CD4-positive, alpha-beta T cell (primary cell): Measurements from ENCODE around the gene DRD3. TPM values are rescaled to one million over a fixed set of nuclear protein-coding genes. Genes with fewer than 3 reads are reported as not detected.

ENCODE experiments used
- ATAC-seq: fragments of 200-7000 bp; cut with Tn5 transposase; one replicate; pipeline ENCODE4 v1.10.0; 2022; ENCODE audit warnings: mild to moderate bottlenecking; ENCODE audit not compliant: poor library complexity
- CTCF ChIA-PET: fragments of 350-600 bp; sonication (Branson Sonifier 250); formaldehyde crosslinking; loops from one replicate; lab custom pipeline; 2021; ENCODE audit warnings: antibody characterized with exemption, inconsistent platforms; lab: Charles Lee
- POLR2A ChIA-PET: fragments of 350-600 bp; sonication (Branson Sonifier 250); formaldehyde crosslinking; loops from one replicate; lab custom pipeline; 2021; ENCODE audit warnings: antibody characterized with exemption, inconsistent platforms; lab: Charles Lee
- DNase-seq, 14 experiments: peaks; one replicate each; pipeline ENCODE4 v3.0.0-alpha.2; 2013 to 2020; ENCODE audit warnings: mixed read lengths in 2 of 14
- H3K27ac ChIP-seq, 2 donors: one replicate each; pipeline versions ENCODE4 v1.5.1 to v1.7.0; 2013; ENCODE audit warnings: low read length in 2 of 2, low read depth in 1 of 2, mild to moderate bottlenecking in 1 of 2
- H3K27me3 ChIP-seq, 2 experiments: 1 replicate in 1 of 2; 2 replicates in 1 of 2; pipeline versions ENCODE4 v1.6.1 to v1.7.0; 2013; ENCODE audit warnings: low read length in 2 of 2, control low read depth in 1 of 2, mild to moderate bottlenecking in 1 of 2, moderate library complexity in 1 of 2; ENCODE audit not compliant: insufficient read depth in 2 of 2, control insufficient read depth in 1 of 2
- H3K36me3 ChIP-seq: one replicate; pipeline ENCODE4 v1.6.1; 2013; ENCODE audit warnings: low read length, control low read depth; ENCODE audit not compliant: insufficient read depth
- H3K4me1 ChIP-seq: one replicate; pipeline ENCODE4 v1.6.1; 2013; ENCODE audit warnings: low read length, control low read depth; ENCODE audit not compliant: insufficient read depth
- H3K4me3 ChIP-seq: one replicate; pipeline ENCODE4 v1.5.1; 2013; ENCODE audit warnings: mild to moderate bottlenecking, low read length, moderate library complexity
- H3K9me3 ChIP-seq, 2 experiments: 1 replicate in 1 of 2; 2 replicates in 1 of 2; pipeline versions ENCODE4 v1.6.1 to v1.7.0; 2013; ENCODE audit warnings: low read length in 2 of 2, mild to moderate bottlenecking in 2 of 2, control low read depth in 1 of 2, moderate library complexity in 1 of 2; ENCODE audit not compliant: control insufficient read depth in 1 of 2, insufficient read depth in 1 of 2
- H3K27ac Mint-ChIP-seq: one replicate; pipeline ENCODE4 v1.8.0; 2020; ENCODE audit warnings: mixed read lengths
- H3K27me3 Mint-ChIP-seq: one replicate; pipeline ENCODE4 v1.8.0; 2021; ENCODE audit warnings: mixed read lengths
- H3K36me3 Mint-ChIP-seq: one replicate; pipeline ENCODE4 v1.8.0; 2021; ENCODE audit warnings: low read depth, mixed read lengths
- H3K4me1 Mint-ChIP-seq: one replicate; pipeline ENCODE4 v1.8.0; 2021; ENCODE audit warnings: low read depth, mixed read lengths
- H3K4me3 Mint-ChIP-seq: one replicate; pipeline ENCODE4 v1.8.0; 2020; ENCODE audit warnings: mild to moderate bottlenecking, mixed read lengths
- H3K9me3 Mint-ChIP-seq: one replicate; pipeline ENCODE4 v1.8.0; 2020; ENCODE audit warnings: mixed read lengths
- intact Hi-C, 2 experiments: fragments of 100-400 bp; cut with DNase I in 1 of 2; cut with micrococcal nuclease in 1 of 2; formaldehyde crosslinking; loops; one replicate each; pipeline versions ENCODE4 v1.15.1 to v1.9.0; 2023 to 2025; cut with DNase I, micrococcal nuclease
- total RNA-seq, 174 experiments: library from RNA in 2 of 174; stranded (reverse) in 2 of 174; gene quantifications; one replicate each; pipeline ENCODE4 v1.2.3 and lab custom pipeline; 2021 to 2026
- TF ChIP-seq, protein P1 (sequence below): fragments of 200-600 bp; IDR thresholded peaks from one replicate; pipeline ENCODE4 v1.8.0; 2022; ENCODE audit warnings: antibody characterized with exemption, mild to moderate bottlenecking

DRD3 gene
- total RNA-seq, 2 experiments from 2014 or later: not detected

DNA sequence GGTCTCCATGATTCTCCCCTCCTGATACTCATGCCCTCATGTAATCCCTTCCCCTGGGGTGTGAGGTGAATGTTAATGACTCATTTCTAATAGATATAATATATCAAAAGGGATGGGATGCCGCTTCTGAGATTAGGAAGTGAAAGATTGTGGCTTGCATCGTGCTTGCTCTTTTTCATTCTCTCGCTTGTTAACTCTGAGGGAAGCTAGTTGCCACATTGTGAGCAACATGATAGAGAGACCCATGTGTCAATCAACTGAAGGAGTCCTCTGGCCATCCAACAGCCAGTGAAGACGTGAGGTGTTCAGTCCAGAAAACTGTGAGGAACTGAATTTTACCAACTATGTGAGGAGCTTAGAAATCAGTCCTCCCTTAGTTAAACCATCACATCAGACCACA, 28.9 kb upstream of the DRD3 start:
- H3K9me3 Mint-ChIP-seq: no peaks in the 10 kb centered on the region
- no peaks in the 10 kb centered on the region for H3K36me3 Mint-ChIP-seq
- no peaks in the 10 kb centered on the region for H3K4me1 Mint-ChIP-seq
- peaks cover 11% of the 10 kb centered on the region for H3K4me1 ChIP-seq
- intact Hi-C loops: no loop called here
- no peaks in the 10 kb centered on the region for H3K36me3 ChIP-seq
- DNase-seq (no peak), ATAC-seq (no peak)
- no peak overlapping the region for H3K27ac Mint-ChIP-seq
- H3K4me3 ChIP-seq: no peak overlapping the region
- TF ChIP-seq, protein P1, sequence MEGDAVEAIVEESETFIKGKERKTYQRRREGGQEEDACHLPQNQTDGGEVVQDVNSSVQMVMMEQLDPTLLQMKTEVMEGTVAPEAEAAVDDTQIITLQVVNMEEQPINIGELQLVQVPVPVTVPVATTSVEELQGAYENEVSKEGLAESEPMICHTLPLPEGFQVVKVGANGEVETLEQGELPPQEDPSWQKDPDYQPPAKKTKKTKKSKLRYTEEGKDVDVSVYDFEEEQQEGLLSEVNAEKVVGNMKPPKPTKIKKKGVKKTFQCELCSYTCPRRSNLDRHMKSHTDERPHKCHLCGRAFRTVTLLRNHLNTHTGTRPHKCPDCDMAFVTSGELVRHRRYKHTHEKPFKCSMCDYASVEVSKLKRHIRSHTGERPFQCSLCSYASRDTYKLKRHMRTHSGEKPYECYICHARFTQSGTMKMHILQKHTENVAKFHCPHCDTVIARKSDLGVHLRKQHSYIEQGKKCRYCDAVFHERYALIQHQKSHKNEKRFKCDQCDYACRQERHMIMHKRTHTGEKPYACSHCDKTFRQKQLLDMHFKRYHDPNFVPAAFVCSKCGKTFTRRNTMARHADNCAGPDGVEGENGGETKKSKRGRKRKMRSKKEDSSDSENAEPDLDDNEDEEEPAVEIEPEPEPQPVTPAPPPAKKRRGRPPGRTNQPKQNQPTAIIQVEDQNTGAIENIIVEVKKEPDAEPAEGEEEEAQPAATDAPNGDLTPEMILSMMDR: no peak
- no peak overlapping the region for H3K4me3 Mint-ChIP-seq
- POLR2A ChIA-PET: no interaction called here
- no peaks in the 10 kb centered on the region for H3K27me3 Mint-ChIP-seq
- no peak overlapping the region for H3K27ac ChIP-seq
- CTCF ChIA-PET: interaction anchor here (1.6 kb wide), 1 partner anchor 53 kb away, joined by 4 read pairs; no protein-coding TSS in a partner anchor
- no peaks in the 10 kb centered on the region for H3K27me3 ChIP-seq
- H3K9me3 ChIP-seq: no peaks in the 10 kb centered on the region

DNA sequence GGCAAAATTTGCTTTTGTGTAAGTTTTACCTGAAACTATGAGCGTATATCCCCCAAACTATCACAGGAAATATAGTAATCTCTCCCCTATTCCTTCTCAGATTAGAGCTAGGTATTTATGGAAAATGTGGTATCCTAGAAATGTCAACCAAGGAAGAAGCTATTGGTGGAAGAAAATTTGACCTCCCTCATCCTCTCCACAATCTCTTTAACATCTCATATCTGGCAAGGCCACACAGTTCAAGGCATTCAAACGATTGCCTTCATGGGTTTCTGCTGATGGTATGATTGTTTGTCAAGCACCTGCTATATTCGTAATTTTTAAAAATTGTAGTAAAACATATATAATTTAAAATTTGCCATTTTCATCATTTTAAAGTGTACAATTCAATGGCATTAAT, 27.5 kb upstream of the DRD3 start:
- H3K4me3 Mint-ChIP-seq: no peak overlapping the region
- DNase-seq (no peak), ATAC-seq (no peak)
- CTCF ChIA-PET: no interaction called here
- H3K4me3 ChIP-seq: no peak overlapping the region
- H3K4me1 ChIP-seq: no peaks in the 10 kb centered on the region
- no peaks in the 10 kb centered on the region for H3K9me3 Mint-ChIP-seq
- no peaks in the 10 kb centered on the region for H3K9me3 ChIP-seq
- no peak overlapping the region for H3K27ac Mint-ChIP-seq
- no peaks in the 10 kb centered on the region for H3K4me1 Mint-ChIP-seq
- POLR2A ChIA-PET: no interaction called here
- no peaks in the 10 kb centered on the region for H3K27me3 Mint-ChIP-seq
- TF ChIP-seq, protein P1: no peak
- H3K27me3 ChIP-seq: no peaks in the 10 kb centered on the region
- no peaks in the 10 kb centered on the region for H3K36me3 ChIP-seq
- H3K36me3 Mint-ChIP-seq: no peaks in the 10 kb centered on the region
- intact Hi-C loops: no loop called here
- no peak overlapping the region for H3K27ac ChIP-seq

DNA sequence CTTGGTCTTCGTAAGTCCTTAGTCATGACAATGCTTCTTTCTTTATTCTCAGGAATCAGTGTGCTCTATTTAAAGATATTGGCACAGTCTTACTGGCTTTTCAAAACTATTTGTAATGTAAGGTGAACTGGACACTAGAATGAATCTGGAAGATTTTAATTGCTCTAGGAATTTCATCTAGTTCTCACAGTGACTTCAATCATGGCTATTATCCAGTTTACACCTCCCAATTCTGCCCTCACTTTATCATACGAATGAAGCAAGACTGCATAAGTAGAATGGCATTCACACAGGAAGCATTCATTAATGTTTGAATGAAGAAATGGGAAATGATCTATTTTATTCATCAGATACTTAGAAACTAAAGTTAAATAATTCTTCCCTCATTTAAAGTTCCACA, 26.7 kb upstream of the DRD3 start:
- ChIA-PET CTCF (no interaction called here), POLR2A (interaction anchor here (1.5 to 2.2 kb wide), 2 partner anchors 9 to 19 kb away, joined by 3 to 13 read pairs; no protein-coding TSS in a partner anchor)
- DNase-seq: no peak

More for the DNA sequence above, 26.7 kb upstream of the DRD3 start:
- Mint-ChIP-seq H3K4me1 (no peaks in the 10 kb centered on the region), H3K27ac (no peak overlapping the region), H3K4me3 (no peak overlapping the region), H3K36me3 (no peaks in the 10 kb centered on the region), H3K27me3 (no peaks in the 10 kb centered on the region), H3K9me3 (no peaks in the 10 kb centered on the region)
- Histone ChIP-seq H3K36me3 (no peaks in the 10 kb centered on the region), H3K27ac (no peak overlapping the region), H3K27me3 (no peaks in the 10 kb centered on the region), H3K4me1 (no peaks in the 10 kb centered on the region), H3K4me3 (no peak overlapping the region), H3K9me3 (no peaks in the 10 kb centered on the region)
- TF ChIP-seq, protein P1: no peak
- ATAC-seq: no peak
- intact Hi-C loops: no loop called here
